HG02678 (cell line): ENCODE data around the gene DCUN1D2.
"Not testable (repeated sequence)": the region's sequence is repeated elsewhere in the genome, so short reads cannot be mapped to it uniquely, and the experiment has no call there.

Source experiments
- ATAC-seq: cut with Tn5 transposase; IDR thresholded peaks from one replicate; pipeline ENCODE4 v1.9.1; 2021; ENCODE audit warnings: mild to moderate bottlenecking, moderate library complexity; ENCODE audit not compliant: unreplicated experiment

Gene DCUN1D2

DNA sequence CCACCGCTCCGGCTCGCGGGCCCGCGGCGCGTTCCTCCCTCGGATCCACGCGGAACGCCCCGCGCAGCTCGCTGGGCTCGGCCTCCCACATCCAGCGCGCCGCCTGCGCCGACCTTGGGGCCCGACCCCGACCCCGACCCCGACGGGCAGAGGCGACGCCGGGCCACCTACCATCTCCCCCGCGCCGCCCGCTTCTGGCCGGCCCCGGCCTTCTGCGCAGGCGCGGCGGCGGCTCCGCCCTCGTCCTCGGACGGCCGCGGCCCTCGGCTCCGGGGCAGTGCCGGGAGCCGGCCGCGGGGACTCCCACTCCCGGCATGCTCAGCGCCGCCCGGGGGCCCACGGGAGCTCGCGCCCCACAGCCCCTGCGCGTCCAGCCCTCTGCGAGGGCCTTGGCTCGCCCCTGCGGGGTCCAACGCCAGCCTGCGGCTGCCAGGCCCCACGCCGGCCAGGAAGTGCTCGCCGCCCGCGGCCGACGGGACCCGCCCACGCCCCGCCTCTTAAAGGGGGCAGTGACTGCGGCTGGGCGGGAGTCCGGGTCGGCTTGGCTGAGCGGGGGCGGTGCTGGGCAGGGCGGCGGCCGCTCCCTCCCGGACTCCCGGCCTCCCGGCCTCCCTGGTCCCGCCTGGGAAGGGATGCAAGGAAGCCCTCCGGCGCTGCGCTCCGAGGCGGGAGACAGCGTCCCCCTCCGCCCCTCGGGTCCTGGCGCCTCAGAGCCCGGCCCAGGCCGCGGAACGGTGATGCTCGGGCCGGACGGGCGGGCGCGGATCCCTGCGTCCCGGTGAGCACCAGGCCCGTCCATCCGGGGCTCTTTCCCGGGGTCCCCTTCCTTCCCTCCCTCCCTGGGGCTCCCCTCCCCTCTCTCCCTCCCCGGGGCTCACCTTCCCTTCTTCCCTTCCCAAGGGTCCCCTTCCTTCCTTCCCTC is at the start of gene DCUN1D2:
Gene DCUN1D2 (minus strand): TSS at position 216 of the 922 bp plus-strand sequence. CDS start 42 bp downstream, at position 174.
- ATAC-seq: peak; percentile 84

DNA sequence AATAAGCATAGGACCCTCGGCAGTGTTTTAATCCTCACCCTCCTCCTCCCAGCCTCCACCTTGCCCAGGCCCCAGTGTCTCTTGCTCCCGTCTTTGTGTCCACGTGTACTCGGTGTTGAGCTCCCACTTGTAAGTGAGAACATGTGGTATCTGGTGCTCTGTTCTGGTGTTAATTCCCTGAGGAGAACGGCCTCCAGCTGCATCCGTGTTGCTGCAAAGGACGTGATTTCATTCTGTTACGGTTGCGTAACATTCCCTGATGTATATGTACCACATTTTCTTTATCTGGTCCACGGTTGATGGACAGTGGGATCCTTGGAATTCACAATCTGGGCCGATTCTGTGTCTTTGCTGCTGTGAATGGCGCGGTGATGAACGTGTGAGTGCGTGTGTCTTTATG is 49.3 kb upstream of the DCUN1D2 start:
- no peak for ATAC-seq

DNA sequence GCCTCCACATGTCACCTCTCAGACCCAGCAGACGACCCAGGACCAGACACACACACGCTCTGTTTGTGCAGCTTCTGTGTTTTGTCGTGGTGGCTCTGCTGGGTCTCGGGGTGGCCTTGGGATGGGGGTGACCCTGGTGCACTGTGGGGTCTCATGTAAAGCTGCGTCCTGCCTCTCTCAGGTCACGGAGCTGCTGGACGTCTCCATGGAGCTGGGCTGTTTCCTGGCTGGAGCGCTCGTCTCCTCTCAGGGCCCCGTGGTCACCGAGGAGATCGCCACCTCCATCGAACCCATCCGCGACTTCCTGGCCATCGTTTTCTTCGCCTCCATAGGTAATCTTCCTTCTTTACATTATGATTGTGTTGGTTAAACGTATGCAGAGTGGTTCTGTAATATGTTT is 48.7 kb upstream of the DCUN1D2 start:
- no peak for ATAC-seq

DNA sequence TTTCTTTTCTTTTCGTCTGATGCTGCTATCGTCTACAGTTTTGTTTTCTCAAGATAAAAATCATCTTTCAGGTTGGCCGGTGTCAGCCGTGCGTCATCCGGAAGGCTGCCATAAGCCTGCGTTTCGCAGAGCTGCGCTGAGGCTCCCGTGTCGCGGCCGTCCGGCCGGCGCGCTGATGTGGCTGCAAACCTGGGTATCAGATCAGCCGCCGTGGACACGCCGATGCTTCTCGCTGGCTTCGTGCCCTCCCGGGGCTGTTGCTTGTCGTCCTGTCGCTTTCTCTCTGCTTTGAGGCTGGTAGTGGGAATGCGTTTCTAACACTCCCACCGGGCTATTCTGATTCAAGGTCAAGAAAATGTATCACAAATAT is 48.2 kb upstream of the DCUN1D2 start:
- ATAC-seq: no peak

DNA sequence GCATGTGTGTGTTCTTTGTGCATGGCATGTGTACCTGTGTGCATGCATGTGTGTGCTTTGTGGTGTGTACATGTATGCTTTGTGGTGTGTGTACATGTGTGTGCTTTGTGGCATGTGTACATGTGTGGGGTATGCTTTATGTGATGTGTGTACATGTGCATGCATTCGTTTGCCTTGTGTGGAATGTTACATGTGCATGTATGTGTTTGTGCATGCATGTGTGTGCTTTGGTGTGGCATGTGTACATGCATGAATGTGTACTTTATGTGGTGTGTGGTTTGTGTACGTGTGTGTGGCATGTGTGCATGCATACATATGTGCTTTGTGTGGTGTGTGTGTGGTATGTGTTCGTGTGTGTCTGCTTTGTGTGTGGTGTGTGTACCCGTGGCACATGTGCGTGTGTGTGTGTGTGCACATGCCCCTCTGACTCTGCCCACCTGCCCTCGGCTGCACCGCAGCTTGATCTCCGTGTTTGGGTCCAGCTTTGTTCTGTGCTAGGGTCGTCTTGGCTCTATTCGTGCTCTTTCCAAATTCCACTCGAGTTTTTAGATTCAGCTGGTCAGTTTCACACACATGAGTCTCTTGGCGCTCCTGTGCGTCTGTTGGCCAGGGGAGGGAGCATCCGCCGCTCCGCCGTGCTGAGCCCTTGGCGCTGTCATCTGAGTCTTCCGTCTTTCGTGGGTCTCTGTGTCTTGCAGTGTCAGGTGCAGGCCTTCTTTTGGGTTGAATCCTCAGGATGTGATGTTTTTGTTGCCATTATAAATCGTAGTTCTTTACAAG is 47.6 kb upstream of the DCUN1D2 start:
- no peak for ATAC-seq

DNA sequence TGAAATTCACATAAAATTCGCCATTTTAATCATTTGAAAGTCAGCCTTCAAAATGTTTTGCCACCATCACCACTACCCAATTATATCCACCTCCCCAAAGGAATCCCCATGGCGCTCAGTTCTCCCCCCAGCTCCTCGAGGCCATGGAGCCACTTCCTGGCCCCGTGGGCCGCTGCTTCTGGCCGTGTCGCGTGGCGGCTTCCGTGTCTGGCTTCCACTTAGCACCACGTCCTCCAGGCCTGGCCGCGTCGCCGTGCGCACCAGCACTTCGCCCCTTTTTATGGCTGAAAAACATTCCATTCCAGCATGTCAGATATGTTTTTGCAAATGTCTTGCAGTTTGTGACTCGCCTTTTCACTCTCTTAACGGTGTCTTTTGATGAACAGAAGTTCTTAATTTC is 46.7 kb upstream of the DCUN1D2 start:
- no peak for ATAC-seq

DNA sequence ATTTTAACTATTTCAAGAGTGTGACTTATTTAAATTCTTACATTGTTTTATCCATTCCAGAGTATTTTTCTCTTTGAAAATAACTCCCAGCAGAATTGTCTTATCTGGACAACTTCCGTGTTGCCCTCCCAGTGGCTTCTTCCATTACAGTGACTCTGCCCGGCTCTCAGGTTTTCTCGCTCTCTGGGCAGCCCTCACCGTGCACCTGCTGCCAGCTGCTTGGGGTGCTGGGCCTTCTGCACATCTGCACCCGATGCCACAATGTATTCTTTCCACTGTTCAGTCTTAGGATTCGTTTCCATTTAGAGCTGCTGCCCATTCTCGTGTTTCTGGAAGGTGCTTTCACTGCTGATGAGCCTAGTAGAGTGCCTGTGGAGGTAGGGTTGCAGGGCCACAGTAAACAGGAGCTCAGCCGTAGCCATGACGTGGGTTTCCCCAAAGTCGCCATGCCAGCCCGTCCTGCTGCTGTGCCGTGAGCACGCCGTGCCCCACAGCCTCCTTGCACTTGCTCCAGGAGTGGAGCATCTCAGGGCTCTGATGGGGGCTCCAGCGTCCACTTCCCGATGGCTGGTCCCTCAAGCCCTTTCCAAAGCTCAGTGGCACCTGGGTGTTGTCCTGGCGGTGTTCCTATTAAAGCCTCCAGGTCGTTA is 46.1 kb upstream of the DCUN1D2 start:
- no peak for ATAC-seq

DNA sequence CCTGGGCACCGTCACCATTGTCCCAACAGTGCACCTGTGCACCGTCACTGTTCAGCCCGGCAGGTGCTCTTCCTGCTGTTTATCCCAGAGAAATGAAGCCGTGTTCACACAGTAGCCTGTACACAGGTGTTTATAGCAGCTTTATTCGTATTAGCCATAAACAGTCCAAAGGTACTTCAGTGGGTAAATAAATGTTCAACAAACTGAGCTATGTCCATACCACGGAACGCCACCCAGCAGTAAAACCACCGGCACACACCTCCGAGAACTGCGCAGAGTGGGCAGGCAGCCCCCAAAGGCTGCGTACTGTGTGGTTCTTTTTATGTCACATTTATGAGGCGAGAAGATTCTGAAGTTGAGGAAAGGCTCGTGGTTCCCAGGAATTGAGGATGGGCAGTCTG is 44.9 kb upstream of the DCUN1D2 start:
- no peak for ATAC-seq

DNA sequence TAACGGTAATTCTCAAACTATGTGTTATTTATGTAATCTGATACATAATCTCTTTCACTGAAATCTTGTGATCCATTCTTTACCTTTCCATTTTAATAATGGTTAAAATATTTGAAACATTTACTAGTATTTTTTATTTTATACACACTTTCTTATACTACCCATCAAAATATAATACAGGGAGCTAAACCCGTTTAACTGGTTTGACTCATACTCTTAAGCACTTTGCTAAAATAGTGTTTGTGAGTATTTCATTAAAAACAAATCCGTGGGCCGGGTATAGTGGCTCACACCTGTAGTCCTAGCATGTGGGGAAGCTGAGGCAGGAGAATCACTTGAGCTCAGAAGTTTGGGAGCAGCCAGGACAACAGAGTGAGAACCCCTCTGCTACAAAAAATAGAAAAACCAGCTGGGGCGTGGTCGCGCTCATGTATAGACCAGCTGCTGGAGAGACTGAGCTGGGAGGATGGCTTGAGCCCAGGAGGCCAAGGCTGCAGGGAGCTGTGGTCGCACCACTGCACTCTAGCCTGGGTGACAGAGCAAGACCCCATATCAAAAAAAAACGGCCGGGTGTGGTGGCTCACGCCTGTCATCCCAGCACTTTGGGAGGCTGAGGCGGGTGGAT is 43.8 kb upstream of the DCUN1D2 start:
- no peak for ATAC-seq

DNA sequence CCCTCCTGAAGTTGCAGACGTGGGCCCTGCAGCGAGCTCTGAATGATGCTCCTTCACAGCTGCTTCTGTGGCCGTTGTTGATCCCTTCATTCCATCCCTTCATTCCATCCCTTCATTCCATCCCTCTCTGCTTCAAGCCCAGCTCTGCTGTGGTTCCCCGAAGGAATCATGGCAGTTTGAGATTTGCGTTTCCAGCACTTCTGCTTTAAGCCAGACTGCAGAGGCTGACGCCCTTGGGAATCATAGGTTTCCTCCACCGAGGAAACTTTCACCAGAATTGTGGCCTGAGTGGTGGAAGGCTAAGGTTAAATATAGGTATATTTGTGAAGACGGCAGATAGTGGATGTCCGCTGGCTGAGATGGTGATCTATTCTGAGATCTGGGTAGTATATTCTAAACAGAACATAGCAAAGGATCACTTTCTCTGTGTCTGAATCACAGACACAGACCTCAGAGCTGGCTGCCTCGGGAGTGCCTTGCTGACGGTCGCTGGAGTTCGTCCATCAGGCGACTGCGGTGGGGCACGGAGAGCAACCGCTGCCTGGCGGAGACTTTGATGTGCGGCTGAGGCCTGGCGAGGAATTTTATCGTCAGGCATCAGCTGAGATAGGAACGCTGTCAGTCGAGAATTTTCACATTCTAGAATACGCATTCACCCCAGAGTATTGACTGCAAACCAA is 42.8 kb upstream of the DCUN1D2 start:
- no peak for ATAC-seq

DNA sequence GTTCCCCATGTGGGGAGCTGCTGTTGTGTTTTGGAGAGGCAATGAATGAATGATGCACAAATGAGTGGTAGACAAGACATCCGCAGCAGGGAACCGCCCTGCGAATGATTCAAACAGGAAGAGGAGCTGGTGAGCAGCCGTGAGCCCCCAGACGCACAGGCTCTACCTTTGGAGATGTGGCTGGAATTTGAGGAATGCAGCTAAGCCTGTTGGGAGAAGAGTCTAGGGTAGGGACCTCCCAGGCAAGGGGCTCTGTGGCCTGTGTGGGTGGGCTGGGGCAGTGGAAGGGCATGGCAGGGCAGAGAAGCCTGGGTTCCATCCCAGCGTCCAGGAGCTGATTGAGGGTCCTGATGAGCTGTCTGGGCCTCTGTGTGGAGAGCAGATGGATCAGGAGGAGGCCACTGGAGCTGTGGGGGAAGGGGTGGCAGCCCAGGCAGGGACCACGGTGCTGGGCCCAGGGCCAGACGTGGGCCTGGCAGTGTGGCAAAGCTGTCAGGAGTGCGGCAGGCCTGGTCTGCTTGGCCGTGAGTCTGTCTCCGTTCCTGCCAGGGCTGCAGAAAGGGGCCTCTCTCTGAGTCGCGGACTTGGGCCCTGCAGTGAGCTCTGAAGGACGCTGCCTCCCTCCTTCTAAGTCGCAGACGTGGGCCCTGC is 41.8 kb upstream of the DCUN1D2 start:
- ATAC-seq: no peak

DNA sequence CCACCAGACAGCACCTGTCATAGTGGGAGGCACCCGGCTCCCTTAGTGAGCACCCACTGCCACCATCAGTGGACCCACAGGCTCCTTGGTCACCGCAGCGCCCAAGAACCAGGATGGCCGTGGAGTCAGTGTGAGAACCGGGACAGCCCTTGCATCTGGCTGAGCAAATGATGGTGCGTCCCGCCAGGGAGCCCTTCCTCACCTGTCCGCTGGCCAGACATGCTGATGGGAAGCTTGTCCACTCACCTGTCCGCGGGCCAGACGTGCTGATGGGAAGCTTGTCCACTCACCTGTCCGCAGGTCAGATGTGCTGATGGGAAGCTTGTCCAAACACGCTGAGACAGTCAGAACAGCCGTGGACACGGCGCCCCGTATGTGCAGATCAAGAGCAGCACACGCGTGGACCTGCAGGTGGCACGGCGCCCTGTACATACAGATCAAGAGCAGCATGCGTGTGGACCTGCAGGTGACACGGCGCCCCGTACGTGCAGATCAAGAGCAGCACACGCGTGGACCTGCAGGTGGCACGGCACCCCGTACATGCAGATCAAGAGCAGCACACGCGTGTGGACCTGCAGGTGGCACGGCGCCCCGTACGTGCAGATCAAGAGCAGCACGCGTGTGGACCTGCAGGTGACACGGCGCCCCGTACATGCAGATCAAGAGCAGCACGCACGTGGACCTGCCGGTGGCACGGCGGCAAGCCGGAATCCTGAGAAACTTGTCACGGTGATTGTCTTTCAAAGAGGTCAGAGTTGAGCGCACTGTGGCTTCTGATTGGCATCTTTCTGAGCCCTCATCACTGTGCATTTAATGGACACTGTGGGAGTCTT is 40.7 kb upstream of the DCUN1D2 start:
- ATAC-seq: no peak

DNA sequence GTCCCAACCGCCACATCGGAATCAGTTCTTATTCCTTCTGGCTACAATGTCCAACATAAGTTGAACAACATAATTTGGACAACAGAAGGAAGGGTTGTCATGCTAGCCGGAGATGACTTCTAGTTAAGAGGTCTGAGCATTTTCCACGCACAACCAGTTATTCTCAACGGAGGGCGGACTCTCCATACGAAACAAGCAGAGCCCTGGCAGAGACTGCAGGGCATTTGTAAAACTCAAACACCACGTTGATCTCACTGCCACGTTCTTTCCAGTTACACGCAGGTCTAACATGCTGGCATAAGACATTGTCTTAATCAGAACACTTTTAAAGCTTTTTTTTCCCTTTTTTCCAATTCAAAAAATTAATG is 38.3 kb upstream of the DCUN1D2 start:
- ATAC-seq: no peak

DNA sequence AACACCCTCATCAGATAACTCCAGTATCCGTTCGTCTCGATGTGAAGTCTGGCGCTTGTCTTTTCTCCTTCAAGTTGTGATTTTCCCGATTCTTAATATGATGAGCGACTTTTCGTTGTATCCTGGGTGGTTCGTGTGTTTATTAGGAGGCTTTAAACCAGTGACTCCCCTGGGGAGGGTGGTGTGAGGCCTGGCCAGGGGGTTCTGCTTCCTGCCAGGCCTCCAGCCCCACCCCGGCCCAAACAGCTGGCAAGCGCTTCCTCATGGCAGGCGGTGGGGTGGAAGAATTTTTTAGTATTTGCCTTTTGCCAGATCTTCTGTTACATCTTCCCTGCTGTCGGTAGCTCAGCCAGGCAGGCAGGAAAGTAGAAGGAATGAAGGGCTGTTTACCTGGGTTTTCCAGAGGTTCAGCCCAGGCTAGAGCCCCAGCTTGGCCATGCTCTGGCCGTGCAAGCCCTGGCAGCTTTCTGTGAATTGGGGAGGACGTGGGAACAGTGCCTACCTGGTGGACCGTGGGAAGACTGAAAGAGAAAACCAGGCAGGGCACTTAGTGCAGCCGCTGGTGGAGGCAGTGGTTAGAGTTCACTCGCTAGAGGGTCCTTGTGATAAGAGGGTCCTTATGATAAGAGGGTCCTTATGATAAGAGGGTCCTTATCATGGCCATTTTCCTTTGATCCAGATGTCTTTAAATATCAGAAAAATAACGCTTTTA is 37.7 kb upstream of the DCUN1D2 start:
- ATAC-seq: no peak

DNA sequence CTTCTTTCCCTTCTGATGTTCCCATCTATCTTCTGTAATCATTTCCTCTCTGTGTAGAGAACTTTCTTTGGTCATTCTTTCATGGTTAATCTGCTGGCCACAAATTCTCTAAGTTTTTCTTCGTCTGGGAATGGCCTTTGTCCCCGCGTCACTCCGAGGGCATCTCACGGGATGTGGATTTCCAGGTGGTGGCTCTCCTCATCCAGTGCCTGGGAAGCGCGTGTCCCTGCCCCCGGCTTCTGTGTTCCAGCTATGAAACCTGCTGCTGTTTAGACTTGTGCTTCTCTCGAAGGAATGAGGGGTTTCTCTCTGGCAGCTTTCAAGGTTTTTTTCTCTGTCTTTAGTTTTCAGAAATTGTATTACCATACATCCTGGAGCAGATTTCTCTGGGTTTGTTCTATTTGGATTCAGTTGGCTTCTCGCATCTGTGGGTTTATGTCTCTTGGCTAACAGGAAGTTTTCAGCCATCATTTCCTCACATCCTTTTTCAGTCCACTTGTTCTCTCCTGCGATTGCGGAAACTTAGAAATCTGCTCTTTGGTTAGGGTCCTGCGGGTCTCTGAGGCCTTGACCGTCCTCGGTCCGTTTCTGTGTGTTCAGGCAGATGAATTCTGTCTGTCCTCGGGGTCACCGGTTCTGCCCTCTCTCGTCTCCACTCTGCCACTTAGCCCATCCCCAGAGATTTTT is 36.9 kb upstream of the DCUN1D2 start:
- no peak for ATAC-seq

DNA sequence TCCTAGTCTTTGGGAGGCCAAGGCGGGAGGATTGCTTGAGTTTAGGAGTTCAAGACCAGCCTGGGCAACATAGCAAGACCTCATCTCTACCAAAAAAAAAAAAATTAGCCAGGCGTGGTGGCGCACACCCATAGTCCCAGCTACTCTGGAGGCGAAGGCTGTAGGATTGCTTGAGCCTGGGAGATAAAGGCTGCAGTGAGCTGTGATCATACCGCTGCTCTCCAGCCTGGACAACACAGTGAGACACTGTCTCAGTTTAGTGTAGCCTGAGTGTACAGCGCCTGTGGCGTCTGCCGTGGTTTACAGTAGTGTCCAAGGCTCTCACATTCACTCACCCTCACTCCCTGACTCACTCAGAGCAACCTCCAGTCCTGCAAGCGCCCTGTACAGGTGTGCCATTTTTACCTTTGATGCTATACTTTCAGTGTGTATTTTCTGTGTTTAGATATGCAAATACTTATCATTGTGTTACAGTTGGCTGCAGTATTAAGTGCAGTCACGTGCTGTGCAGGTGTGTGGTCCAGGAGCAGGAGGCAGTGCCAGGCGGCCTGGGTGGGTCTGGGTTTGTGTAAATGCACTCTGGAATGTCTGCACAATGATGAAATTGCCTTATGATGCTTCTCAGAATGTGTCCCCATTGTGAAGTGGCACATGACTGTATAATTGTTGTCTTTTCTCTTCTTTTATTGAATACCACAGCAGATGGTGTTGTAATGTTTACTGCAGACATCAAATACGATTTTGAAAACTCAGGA is 36.1 kb upstream of the DCUN1D2 start:
- ATAC-seq: no peak

DNA sequence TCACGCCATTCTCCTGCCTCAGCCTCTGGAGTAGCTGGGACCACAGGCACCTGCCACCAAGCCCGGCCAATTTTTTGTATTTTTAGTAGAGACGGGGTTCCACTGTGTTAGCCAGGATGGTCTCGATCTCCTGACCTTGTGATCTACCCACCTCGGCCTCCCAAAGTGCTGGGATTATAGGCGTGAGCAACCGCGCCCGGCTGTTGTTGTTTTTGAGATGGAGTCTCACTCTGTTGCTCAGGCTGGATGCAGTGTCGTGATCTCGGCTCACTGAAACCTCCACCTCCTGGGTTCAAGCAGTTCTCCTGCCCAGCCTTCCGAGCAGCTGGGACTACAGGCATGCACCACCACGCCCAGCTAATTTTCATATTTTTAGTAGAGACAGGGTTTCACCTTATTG is 31.9 kb upstream of the DCUN1D2 start:
- not testable (repeated sequence) for ATAC-seq
